NCI-H2081 treated with DMSO at 0.1 percent for 48 hours (cell line): ENCODE data around the gene CREM.
"Not testable (repeated sequence)": the region's sequence is repeated elsewhere in the genome, so short reads cannot be mapped to it uniquely, and the experiment has no call there.

ENCODE experiments used
- DNase-seq: peaks from one replicate; lab custom pipeline; 2025; lab: John Stamatoyannopoulos, UW

CREM gene

GRCh38 chr10:35126530-35127288 lies at the start of gene CREM:
Gene CREM, plus strand, starts transcription at chr10:35126846. Its CDS starts 10,990 bp downstream, at chr10:35137836.
- DNase-seq, result peak; percentile 74

GRCh38 chr10:35079265-35079664 lies 47.4 kb upstream of the CREM start:
- DNase-seq, result no peak

GRCh38 chr10:35079763-35080162 lies 46.9 kb upstream of the CREM start:
- no peak for DNase-seq

- DNase-seq, result not testable (repeated sequence)
Observed at GRCh38 chr10:35080261-35080660, 46.4 kb upstream of the CREM start.

- no peak for DNase-seq
Observed at GRCh38 chr10:35083242-35083641, 43.4 kb upstream of the CREM start.

- no peak for DNase-seq
Observed at GRCh38 chr10:35089611-35090161, 37.0 kb upstream of the CREM start.

- peak; percentile 40 for DNase-seq
Observed at GRCh38 chr10:35090162-35090954, 36.3 kb upstream of the CREM start, which contains the start of gene CUL2. Gene CUL2, minus strand, starts transcription at chr10:35090341. Its CDS starts 19,024 bp downstream, at chr10:35071317.

- no peak for DNase-seq
Observed at GRCh38 chr10:35091994-35092790, 34.5 kb upstream of the CREM start.

- DNase-seq, result no peak
Observed at GRCh38 chr10:35092851-35093250, 33.8 kb upstream of the CREM start.

GRCh38 chr10:35096312-35096711 lies 30.3 kb upstream of the CREM start:
- DNase-seq, result no peak

GRCh38 chr10:35097510-35097909 lies 29.1 kb upstream of the CREM start:
- no peak for DNase-seq

- no peak for DNase-seq
Observed at GRCh38 chr10:35103882-35104281, 22.8 kb upstream of the CREM start.

GRCh38 chr10:35112571-35112970 lies 14.1 kb upstream of the CREM start:
- no peak for DNase-seq

- no peak for DNase-seq
Observed at GRCh38 chr10:35119378-35119777, 7.3 kb upstream of the CREM start.

GRCh38 chr10:35124540-35124939 lies 2.1 kb upstream of the CREM start:
- DNase-seq, result no peak

- no peak for DNase-seq
Observed at GRCh38 chr10:35126062-35126529, 550 bp upstream of the CREM start.

- DNase-seq, result no peak
Observed at GRCh38 chr10:35127289-35127891, 744 bp downstream of the CREM start.

GRCh38 chr10:35129185-35129674 lies 2.6 kb downstream of the CREM start:
- no peak for DNase-seq

- DNase-seq, result no peak
Observed at GRCh38 chr10:35130663-35131062, 4.0 kb downstream of the CREM start.

- no peak for DNase-seq
Observed at GRCh38 chr10:35132727-35133126, 6.1 kb downstream of the CREM start.

- DNase-seq, result no peak
Observed at GRCh38 chr10:35133586-35133985, 6.9 kb downstream of the CREM start.
